AG04450 (cell line): ENCODE results near the gene SAMD4B. TPM values are rescaled to one million over a fixed set of nuclear protein-coding genes. Genes with fewer than 3 reads are reported as not detected.
A peak's percentile ranks its signal among the peaks of the same experiment; 100 is the strongest.

Experiments
- CTCF ChIA-PET: fragments of 300-600, 350-600 bp; formaldehyde crosslinking; extraction: SDS; loops from one replicate; lab custom pipeline; 2022; ENCODE audit warnings: antibody characterized with exemption, inconsistent platforms; lab: Charles Lee
- POLR2A ChIA-PET: fragments of 350-600 bp; formaldehyde crosslinking; extraction: SDS; loops from one replicate; lab custom pipeline; 2021; ENCODE audit warnings: antibody characterized with exemption, inconsistent platforms; lab: Yijun Ruan, JAX
- DNase-seq: peaks from one replicate; pipeline ENCODE4 v3.0.0-alpha.2; 2011; ENCODE audit warnings: low read depth, low spot score
- H3K27ac ChIP-seq: one replicate; pipeline ENCODE4 v1.5.1; 2012; ENCODE audit warnings: low read depth, low read length, control low read depth
- H3K27me3 ChIP-seq: one replicate; pipeline ENCODE4 v1.6.0; 2012; ENCODE audit warnings: low read length; ENCODE audit not compliant: control insufficient read depth, insufficient read depth
- H3K4me3 ChIP-seq: 2 replicates; pipeline ENCODE4 v1.5.1; 2011; ENCODE audit warnings: mild to moderate bottlenecking, low read depth, low read length, control low read depth
- H3K9me3 ChIP-seq: 2 replicates; pipeline ENCODE4 v1.5.1; 2012; ENCODE audit warnings: low read length; ENCODE audit not compliant: control insufficient read depth, insufficient read depth
- CTCF ChIP-seq: IDR thresholded peaks from 2 replicates; pipeline ENCODE4 v1.5.1; 2011; ENCODE audit warnings: low read depth, low read length, control low read depth, inconsistent platforms
- polyA minus RNA-seq: library from RNA; depleted of rRNA, polyadenylated mRNA; stranded (reverse); fragments of >200 nt; gene quantifications from 2 replicates; pipeline ENCODE4 v1.2.3, GENCODE V29; 2011; rRNA and poly(A)+ RNA removed
- polyA plus RNA-seq: library from polyadenylated mRNA; depleted of rRNA; stranded (reverse); fragments of >200 nt; gene quantifications from 2 replicates; pipeline ENCODE4 v1.2.3, GENCODE V29; 2011; rRNA removed

The SAMD4B gene
- 33.4 and 47.3 TPM in 2 replicates for polyA plus RNA-seq
- 40.6 and 52.1 TPM in 2 replicates for polyA minus RNA-seq

- Histone ChIP-seq H3K4me3 (peak within 1 kb of the TSS; percentile 80), H3K9me3 (no peaks in the 10 kb centered on the region; the same call in 1 of the 2 replicates), H3K27ac (peak within 1 kb of the TSS; percentile 52), H3K27me3 (no peaks in the 10 kb centered on the region)
- CTCF ChIA-PET: interaction anchor here (0.5 to 1.6 kb wide), 21 partner anchors 9 to 1428 kb away, joined by 3 to 17 read pairs (median 3); partner anchors contain the start of genes EID2B, RPS16 and SUPT5H
- TF ChIP-seq CTCF: peak; percentile 65
- peak; percentile 97 for DNase-seq
- POLR2A ChIA-PET: interaction anchor here (0.6 to 1.9 kb wide), 5 partner anchors 9 to 70 kb away, joined by 3 to 8 read pairs (median 3); partner anchors contain the start of genes MED29, PAF1 and PLEKHG2
Observed at GRCh38 chr19:39341719-39342604, at the start of gene SAMD4B. SAMD4B (plus strand) TSS chr19:39342421; CDS start chr19:39356894, 14,473 bp downstream.

- Histone ChIP-seq H3K27me3 (peaks cover 21% of the 10 kb centered on the region), H3K4me3 (no peak overlapping the region), H3K9me3 (no peaks in the 10 kb centered on the region), H3K27ac (no peak overlapping the region)
- ChIA-PET CTCF (no interaction called here), POLR2A (no interaction called here)
- no peak for DNase-seq
- TF ChIP-seq CTCF: no peak
Observed at GRCh38 chr19:39293394-39293793, 48.8 kb upstream of the SAMD4B start.

- DNase-seq: no peak
- ChIA-PET CTCF (interaction anchor here (1.4 kb wide), 1 partner anchor 31 kb away, joined by 4 read pairs; no protein-coding TSS in a partner anchor), POLR2A (no interaction called here)
- Histone ChIP-seq H3K9me3 (no peaks in the 10 kb centered on the region), H3K4me3 (no peak within 1 kb of the TSS), H3K27me3 (peaks cover 17% of the 10 kb centered on the region), H3K27ac (no peak within 1 kb of the TSS)
- no peak for TF ChIP-seq CTCF
Observed at GRCh38 chr19:39296055-39296645, 46.1 kb upstream of the SAMD4B start, which contains the start of gene IFNL1. IFNL1 (plus strand) TSS chr19:39296407; CDS start chr19:39296422, 15 bp downstream.

GRCh38 chr19:39296906-39297305 is 45.3 kb upstream of the SAMD4B start:
- Histone ChIP-seq H3K27me3 (peaks cover 16% of the 10 kb centered on the region), H3K4me3 (no peak overlapping the region), H3K27ac (no peak overlapping the region), H3K9me3 (no peaks in the 10 kb centered on the region)
- CTCF ChIA-PET: no interaction called here
- TF ChIP-seq CTCF: no peak
- DNase-seq: no peak
- POLR2A ChIA-PET: no interaction called here
